ENCODE measurements around the gene ALDH16A1.

The ALDH16A1 gene

GRCh38 chr19:49423071-49423984 lies 29.7 kb upstream of the ALDH16A1 start, which contains the start of gene PTH2:
TSS of gene PTH2 (minus strand) at chr19:49423441. CDS start at chr19:49423339, 102 bp downstream.
- no peak within 1 kb of the TSS for H3K27ac ChIP-seq (ENCODE audit: insufficient read depth, low read length, poor library complexity, severe bottlenecking)
- H3K36me3 ChIP-seq (ENCODE audit: control insufficient read depth, insufficient read depth, low read length) = no peaks in the 10 kb centered on the region
- no peak for DNase-seq
- peaks cover 50% of the 10 kb centered on the region for H3K4me1 ChIP-seq (ENCODE audit: control insufficient read depth, insufficient read depth, low read length, poor library complexity, severe bottlenecking)
- peak within 1 kb of the TSS; percentile 31 for H3K4me3 ChIP-seq (ENCODE audit: insufficient read depth, low read depth, low read length, poor library complexity, severe bottlenecking)
- H3K9me3 ChIP-seq (ENCODE audit: control insufficient read depth, low read length) = no peaks in the 10 kb centered on the region
- H3K27me3 ChIP-seq (replicated peaks; ENCODE audit: control insufficient read depth, insufficient read depth, low read length, poor library complexity, severe bottlenecking) = peaks cover 51% of the 10 kb centered on the region

- Histone ChIP-seq H3K4me3 (ENCODE audit: insufficient read depth, low read depth, low read length, poor library complexity, severe bottlenecking) (no peak overlapping the region), H3K36me3 (ENCODE audit: control insufficient read depth, insufficient read depth, low read length) (no peaks in the 10 kb centered on the region), H3K9me3 (ENCODE audit: control insufficient read depth, low read length) (no peaks in the 10 kb centered on the region), H3K27me3 (replicated peaks; ENCODE audit: control insufficient read depth, insufficient read depth, low read length, poor library complexity, severe bottlenecking) (peaks cover 57% of the 10 kb centered on the region), H3K27ac (ENCODE audit: insufficient read depth, low read length, poor library complexity, severe bottlenecking) (no peak overlapping the region), H3K4me1 (ENCODE audit: control insufficient read depth, insufficient read depth, low read length, poor library complexity, severe bottlenecking) (peaks cover 55% of the 10 kb centered on the region)
- no peak for DNase-seq
Observed at GRCh38 chr19:49423985-49424303, 29.1 kb upstream of the ALDH16A1 start.

- Histone ChIP-seq H3K4me1 (ENCODE audit: control insufficient read depth, insufficient read depth, low read length, poor library complexity, severe bottlenecking) (peaks cover 55% of the 10 kb centered on the region), H3K9me3 (ENCODE audit: control insufficient read depth, low read length) (no peaks in the 10 kb centered on the region), H3K4me3 (ENCODE audit: insufficient read depth, low read depth, low read length, poor library complexity, severe bottlenecking) (no peak within 1 kb of the TSS), H3K27me3 (replicated peaks; ENCODE audit: control insufficient read depth, insufficient read depth, low read length, poor library complexity, severe bottlenecking) (peaks cover 62% of the 10 kb centered on the region), H3K27ac (ENCODE audit: insufficient read depth, low read length, poor library complexity, severe bottlenecking) (no peak within 1 kb of the TSS), H3K36me3 (ENCODE audit: control insufficient read depth, insufficient read depth, low read length) (no peaks in the 10 kb centered on the region)
- no peak for DNase-seq
Observed at GRCh38 chr19:49425178-49425577, 27.8 kb upstream of the ALDH16A1 start, which contains the start of gene GFY. TSS of gene GFY (plus strand) at chr19:49425388. CDS start at chr19:49426431, 1,043 bp downstream.

GRCh38 chr19:49425922-49426592 lies 27.0 kb upstream of the ALDH16A1 start:
- H3K4me1 ChIP-seq (ENCODE audit: control insufficient read depth, insufficient read depth, low read length, poor library complexity, severe bottlenecking) = peaks cover 52% of the 10 kb centered on the region
- no peak for DNase-seq
- H3K9me3 ChIP-seq (ENCODE audit: control insufficient read depth, low read length) = no peaks in the 10 kb centered on the region
- H3K36me3 ChIP-seq (ENCODE audit: control insufficient read depth, insufficient read depth, low read length) = no peaks in the 10 kb centered on the region
- no peak overlapping the region for H3K27ac ChIP-seq (ENCODE audit: insufficient read depth, low read length, poor library complexity, severe bottlenecking)
- H3K27me3 ChIP-seq (replicated peaks; ENCODE audit: control insufficient read depth, insufficient read depth, low read length, poor library complexity, severe bottlenecking) = peaks cover 64% of the 10 kb centered on the region
- H3K4me3 ChIP-seq (ENCODE audit: insufficient read depth, low read depth, low read length, poor library complexity, severe bottlenecking) = no peak overlapping the region

- Histone ChIP-seq H3K36me3 (ENCODE audit: control insufficient read depth, insufficient read depth, low read length) (no peaks in the 10 kb centered on the region), H3K4me1 (ENCODE audit: control insufficient read depth, insufficient read depth, low read length, poor library complexity, severe bottlenecking) (peaks cover 47% of the 10 kb centered on the region), H3K27ac (ENCODE audit: insufficient read depth, low read length, poor library complexity, severe bottlenecking) (no peak overlapping the region), H3K9me3 (ENCODE audit: control insufficient read depth, low read length) (no peaks in the 10 kb centered on the region), H3K27me3 (replicated peaks; ENCODE audit: control insufficient read depth, insufficient read depth, low read length, poor library complexity, severe bottlenecking) (peaks cover 68% of the 10 kb centered on the region), H3K4me3 (ENCODE audit: insufficient read depth, low read depth, low read length, poor library complexity, severe bottlenecking) (no peak overlapping the region)
- no peak for DNase-seq
Observed at GRCh38 chr19:49427339-49427738, 25.7 kb upstream of the ALDH16A1 start.

GRCh38 chr19:49427855-49428546 lies 25.0 kb upstream of the ALDH16A1 start:
- H3K4me1 ChIP-seq (ENCODE audit: control insufficient read depth, insufficient read depth, low read length, poor library complexity, severe bottlenecking) = peaks cover 47% of the 10 kb centered on the region
- no peak for DNase-seq
- no peak overlapping the region for H3K27ac ChIP-seq (ENCODE audit: insufficient read depth, low read length, poor library complexity, severe bottlenecking)
- no peaks in the 10 kb centered on the region for H3K36me3 ChIP-seq (ENCODE audit: control insufficient read depth, insufficient read depth, low read length)
- peaks cover 68% of the 10 kb centered on the region for H3K27me3 ChIP-seq (replicated peaks; ENCODE audit: control insufficient read depth, insufficient read depth, low read length, poor library complexity, severe bottlenecking)
- H3K9me3 ChIP-seq (ENCODE audit: control insufficient read depth, low read length) = no peaks in the 10 kb centered on the region
- H3K4me3 ChIP-seq (ENCODE audit: insufficient read depth, low read depth, low read length, poor library complexity, severe bottlenecking) = peak overlapping the region; percentile 20

GRCh38 chr19:49428547-49429451 lies 24.2 kb upstream of the ALDH16A1 start:
- peaks cover 45% of the 10 kb centered on the region for H3K4me1 ChIP-seq (ENCODE audit: control insufficient read depth, insufficient read depth, low read length, poor library complexity, severe bottlenecking)
- no peaks in the 10 kb centered on the region for H3K9me3 ChIP-seq (ENCODE audit: control insufficient read depth, low read length)
- H3K4me3 ChIP-seq (ENCODE audit: insufficient read depth, low read depth, low read length, poor library complexity, severe bottlenecking) = peak overlapping the region; percentile 20
- peaks cover 71% of the 10 kb centered on the region for H3K27me3 ChIP-seq (replicated peaks; ENCODE audit: control insufficient read depth, insufficient read depth, low read length, poor library complexity, severe bottlenecking)
- H3K27ac ChIP-seq (ENCODE audit: insufficient read depth, low read length, poor library complexity, severe bottlenecking) = no peak overlapping the region
- no peak for DNase-seq
- no peaks in the 10 kb centered on the region for H3K36me3 ChIP-seq (ENCODE audit: control insufficient read depth, insufficient read depth, low read length)

- Histone ChIP-seq H3K27me3 (replicated peaks; ENCODE audit: control insufficient read depth, insufficient read depth, low read length, poor library complexity, severe bottlenecking) (peaks cover 75% of the 10 kb centered on the region), H3K36me3 (ENCODE audit: control insufficient read depth, insufficient read depth, low read length) (no peaks in the 10 kb centered on the region), H3K9me3 (ENCODE audit: control insufficient read depth, low read length) (no peaks in the 10 kb centered on the region), H3K4me1 (ENCODE audit: control insufficient read depth, insufficient read depth, low read length, poor library complexity, severe bottlenecking) (peaks cover 40% of the 10 kb centered on the region), H3K27ac (ENCODE audit: insufficient read depth, low read length, poor library complexity, severe bottlenecking) (no peak overlapping the region), H3K4me3 (ENCODE audit: insufficient read depth, low read depth, low read length, poor library complexity, severe bottlenecking) (no peak overlapping the region)
- DNase-seq = no peak
Observed at GRCh38 chr19:49430172-49430677, 22.8 kb upstream of the ALDH16A1 start.

- H3K4me1 ChIP-seq (ENCODE audit: control insufficient read depth, insufficient read depth, low read length, poor library complexity, severe bottlenecking) = peaks cover 39% of the 10 kb centered on the region
- no peak for DNase-seq
- peaks cover 74% of the 10 kb centered on the region for H3K27me3 ChIP-seq (replicated peaks; ENCODE audit: control insufficient read depth, insufficient read depth, low read length, poor library complexity, severe bottlenecking)
- no peak overlapping the region for H3K27ac ChIP-seq (ENCODE audit: insufficient read depth, low read length, poor library complexity, severe bottlenecking)
- no peaks in the 10 kb centered on the region for H3K9me3 ChIP-seq (ENCODE audit: control insufficient read depth, low read length)
- no peaks in the 10 kb centered on the region for H3K36me3 ChIP-seq (ENCODE audit: control insufficient read depth, insufficient read depth, low read length)
- H3K4me3 ChIP-seq (ENCODE audit: insufficient read depth, low read depth, low read length, poor library complexity, severe bottlenecking) = no peak overlapping the region
Observed at GRCh38 chr19:49430678-49431329, 22.2 kb upstream of the ALDH16A1 start.
